Activated T-cell treated with anti-CD3 and anti-CD28 coated beads for 4 hours (primary cell): Measurements from ENCODE around the gene RPL38.
"Not testable (repeated sequence)": the region's sequence is repeated elsewhere in the genome, so short reads cannot be mapped to it uniquely, and the experiment has no call there.

Experiments used
- DNase-seq: peaks from one replicate; pipeline ENCODE4 v3.0.0-alpha.2; 2020

Gene RPL38

DNA sequence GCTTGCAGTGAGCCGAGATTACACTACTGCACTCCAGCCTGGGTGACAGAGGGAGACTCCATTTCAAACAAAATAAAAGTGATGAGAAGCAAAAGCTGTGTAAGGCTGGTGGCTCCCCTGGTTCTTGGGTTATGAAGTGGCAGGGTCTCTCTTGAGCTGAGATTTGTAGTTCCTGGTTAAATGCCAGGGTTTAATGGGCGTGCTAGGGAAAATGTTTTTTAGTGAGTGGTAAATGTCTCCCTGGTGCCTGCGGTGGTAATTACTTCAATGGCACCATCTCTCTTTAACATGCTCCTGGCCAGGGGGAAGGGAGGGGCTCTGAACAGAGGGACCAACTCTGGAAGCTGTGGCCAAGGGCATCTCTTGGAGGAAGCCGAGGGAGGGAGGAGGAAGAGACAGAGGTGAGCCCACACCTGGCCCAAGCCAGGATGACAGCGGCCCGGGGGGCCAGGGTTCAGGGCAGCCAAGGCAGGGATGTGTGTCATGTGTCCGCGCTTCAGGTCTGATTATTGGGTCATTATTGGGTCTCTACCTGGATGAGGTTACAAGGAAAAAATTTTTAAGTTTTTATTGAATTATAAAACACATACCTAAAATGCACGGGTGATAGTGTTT lies 17.8 kb upstream of the RPL38 start:
- DNase-seq, result no peak

DNA sequence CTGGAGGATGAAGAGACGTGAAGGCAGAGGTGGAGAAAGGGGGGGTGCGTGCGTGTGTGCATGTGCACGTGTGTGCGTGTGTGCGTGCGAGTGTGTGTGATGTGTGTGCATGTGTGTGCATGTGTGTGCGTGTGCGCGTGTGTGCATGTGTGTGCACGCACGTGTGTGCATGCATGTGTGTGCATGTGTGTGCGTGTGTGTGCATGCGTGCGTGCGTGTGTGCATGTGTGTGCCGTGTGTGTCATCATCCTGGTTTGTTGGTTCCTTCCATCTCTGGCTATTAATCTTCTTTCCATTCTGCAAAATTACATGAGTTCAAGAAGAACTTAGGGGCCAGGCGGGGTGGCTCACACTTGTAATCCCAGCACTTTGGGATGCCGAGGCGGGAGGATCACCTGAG lies 17.0 kb upstream of the RPL38 start:
- no peak for DNase-seq

DNA sequence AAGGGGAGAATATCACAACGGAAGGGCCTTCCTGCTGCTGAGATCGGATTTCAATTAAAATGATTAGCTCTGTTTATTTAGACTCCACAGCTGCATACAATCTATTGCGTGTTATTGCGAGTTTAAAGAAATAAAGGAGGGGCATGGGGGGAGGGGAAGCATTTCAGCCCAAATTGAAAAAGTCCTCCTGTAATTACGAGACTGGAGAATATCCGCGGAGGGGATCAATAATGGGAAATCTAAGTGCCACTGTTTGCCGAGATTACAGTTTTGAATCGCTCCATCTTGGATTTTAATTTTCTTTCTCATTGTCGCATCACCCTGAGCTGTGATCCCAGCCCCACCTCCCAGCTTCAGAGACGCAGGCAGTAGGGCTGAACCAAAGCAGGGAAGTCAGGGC lies 15.7 kb upstream of the RPL38 start:
- no peak for DNase-seq

DNA sequence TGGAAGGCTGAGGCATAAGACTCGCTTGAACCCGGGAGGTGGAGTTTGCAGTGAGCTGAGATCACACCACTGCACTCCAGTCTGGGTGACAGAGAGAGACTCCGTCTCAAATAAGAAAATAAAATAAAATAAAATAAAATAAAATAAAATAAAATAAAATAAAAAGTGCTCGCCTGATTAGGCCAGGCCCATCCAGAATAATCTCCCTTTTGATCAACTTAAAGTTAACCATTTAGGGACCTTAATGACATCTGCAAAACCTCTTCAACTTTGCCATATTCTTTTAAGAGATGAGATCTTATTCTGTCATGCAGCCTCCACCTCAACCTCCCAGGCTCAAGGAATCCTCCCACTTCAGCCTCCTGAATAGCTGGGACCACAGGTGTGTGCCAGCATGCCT lies 14.8 kb upstream of the RPL38 start:
- DNase-seq, result not testable (repeated sequence)

DNA sequence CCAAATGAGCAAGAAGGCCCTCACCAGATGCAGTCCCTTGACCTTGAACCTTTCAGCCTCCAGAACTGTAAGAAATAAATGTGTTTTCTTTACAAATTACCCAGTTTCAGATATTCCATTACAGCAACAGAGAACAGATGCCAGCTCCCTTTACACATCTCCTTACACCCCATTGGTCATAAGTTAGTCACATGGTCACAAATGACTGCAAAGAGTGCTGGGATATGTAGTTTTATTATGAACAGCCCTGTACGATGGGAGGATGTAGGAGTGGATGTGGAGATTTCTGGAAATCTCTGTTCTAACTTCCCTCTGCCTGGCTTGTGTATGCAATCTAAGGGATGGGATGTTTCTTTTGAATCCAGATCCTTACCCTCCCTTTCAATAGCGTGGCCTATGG lies 13.3 kb upstream of the RPL38 start:
- no peak for DNase-seq

DNA sequence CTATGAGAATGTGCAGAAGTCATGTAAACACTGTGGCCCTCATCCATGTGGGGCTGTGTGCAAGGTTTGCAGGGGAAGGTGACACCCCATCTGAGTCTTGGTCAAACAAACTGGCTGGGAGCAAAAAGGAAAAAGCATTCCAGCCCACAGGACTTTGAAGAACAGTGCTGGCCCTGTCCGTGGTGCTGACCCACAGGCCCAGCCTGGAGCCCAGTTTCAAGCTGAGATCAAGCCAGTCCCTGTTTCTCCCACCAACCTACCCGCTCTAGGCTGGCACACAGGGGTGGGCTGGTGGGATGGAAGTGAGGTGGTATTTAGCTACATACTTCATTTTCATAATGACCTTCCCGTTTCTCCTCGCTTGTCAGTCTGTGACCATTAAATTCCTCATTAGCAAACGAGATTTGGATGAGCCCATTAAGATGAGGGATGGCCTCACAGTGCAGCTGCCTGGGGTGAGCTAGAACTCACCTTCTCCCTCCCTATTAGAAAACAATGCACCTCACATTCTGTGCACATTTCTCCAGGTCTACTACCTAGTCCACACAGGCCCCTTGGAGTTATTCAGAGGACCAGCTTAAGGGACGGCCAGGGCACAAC lies 12.6 kb upstream of the RPL38 start:
- DNase-seq, result no peak

DNA sequence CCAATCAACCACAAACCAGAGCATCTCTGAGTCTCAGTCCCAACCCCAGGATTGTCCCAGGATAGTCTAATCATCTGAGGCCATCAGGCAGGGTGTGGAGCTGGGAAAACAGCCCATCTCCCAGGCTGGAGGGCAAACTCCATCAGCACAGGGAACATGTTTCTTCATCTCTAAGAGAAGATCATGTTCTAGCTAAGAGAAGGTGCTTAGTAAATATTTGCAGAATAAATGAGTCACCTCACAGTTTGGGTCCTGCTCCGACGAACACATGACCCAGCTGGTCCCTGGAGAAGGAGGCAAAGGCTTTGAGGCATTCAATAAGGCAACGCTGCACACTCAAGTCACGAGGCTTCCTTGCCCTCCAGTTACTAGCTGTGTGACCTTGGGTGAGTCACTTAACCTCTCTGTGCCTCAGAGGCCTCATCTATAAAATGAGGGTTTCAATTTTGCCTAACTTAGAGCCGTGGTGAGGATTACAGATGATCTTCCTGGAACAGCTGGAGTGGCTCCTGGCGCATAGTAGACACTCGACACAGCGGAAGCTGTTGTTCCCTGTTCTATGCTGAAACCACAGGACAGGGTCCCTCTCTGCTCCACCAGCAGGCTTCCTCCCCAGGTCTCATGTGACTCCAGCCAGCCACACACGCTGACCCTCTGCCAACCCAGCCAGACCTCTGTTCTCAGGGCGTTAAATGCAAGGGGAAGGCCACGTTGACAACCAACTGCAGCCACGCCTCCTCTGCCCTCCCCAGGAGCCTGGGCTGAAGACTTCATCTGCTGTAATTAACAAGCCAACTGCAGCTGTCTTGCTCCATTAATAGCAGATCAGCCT lies 10.3 kb upstream of the RPL38 start:
- no peak for DNase-seq

DNA sequence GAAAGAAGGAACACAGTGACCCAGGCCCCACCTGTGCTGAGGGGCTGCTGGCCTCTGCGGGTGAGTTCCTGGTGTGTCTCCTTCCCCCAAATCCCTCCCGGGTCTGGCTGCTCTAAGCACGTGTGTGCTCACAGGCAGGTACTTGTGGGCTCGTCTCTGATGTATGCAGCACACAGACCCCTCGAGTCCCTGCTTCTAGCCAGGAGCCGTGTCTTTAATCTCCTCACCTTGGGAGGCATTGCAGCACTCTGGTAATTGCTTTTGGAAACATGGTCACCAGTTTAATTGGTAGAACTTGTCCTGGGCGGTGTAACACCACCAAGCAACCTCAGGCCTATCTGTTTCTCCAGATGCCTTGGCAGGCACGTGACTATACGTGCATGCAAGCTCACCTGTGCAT lies 8.8 kb upstream of the RPL38 start:
- no peak for DNase-seq

DNA sequence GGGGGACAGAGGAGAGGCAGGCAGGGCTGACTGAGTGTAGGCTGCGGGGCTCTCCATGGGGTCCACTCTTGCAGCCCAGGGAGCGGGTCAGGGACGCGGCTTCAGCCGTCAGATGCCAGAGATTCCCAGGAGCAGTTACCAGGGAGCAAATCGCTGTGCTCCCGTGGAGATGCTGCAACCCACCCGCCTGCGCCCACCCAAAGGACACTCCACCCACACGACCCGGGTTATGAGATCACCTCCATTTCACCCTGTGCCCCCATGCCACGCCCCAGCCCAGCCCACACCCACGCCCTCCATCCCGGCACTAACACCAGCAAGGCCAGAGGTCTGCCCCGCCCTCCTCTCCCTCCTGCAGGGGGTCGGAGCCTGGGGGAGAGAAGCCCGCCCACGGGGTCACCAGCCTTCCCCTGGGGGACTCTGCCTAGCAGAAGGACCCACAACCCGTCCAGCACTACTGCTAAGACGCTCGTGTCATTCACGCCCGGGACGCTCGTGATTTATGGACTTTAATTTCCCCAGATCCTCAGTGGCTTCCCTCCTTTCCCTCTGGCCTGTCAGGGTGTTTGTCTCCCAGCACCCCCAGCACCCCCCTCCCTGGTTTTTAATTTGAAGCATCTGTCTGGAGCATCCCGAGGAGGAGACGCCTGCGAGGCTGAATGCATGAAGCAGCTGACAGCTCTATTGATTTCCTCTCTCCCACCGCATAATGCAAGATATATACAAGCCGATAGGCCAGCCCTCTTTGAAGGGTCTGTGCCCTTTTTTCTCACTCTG lies 6.7 kb upstream of the RPL38 start:
- DNase-seq, result no peak

DNA sequence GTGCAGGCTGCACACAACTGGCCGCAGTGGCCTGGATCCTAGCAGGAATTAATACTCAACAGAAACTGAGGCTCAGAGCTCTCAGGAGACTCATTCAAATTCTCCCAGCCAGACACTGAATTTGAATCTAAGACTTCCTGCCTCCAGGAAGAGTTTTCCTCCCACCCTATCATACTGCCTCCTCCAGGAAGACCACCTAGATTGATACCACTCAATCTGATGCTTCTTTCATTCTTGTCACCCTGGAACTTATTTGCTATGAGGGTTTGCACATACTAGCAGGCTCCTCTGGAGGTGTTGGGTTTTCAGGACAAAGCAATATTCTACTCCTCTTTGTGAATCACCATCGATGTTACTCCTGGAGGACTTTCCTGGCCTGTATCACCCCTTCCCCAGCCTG lies 5.7 kb upstream of the RPL38 start:
- DNase-seq, result no peak

DNA sequence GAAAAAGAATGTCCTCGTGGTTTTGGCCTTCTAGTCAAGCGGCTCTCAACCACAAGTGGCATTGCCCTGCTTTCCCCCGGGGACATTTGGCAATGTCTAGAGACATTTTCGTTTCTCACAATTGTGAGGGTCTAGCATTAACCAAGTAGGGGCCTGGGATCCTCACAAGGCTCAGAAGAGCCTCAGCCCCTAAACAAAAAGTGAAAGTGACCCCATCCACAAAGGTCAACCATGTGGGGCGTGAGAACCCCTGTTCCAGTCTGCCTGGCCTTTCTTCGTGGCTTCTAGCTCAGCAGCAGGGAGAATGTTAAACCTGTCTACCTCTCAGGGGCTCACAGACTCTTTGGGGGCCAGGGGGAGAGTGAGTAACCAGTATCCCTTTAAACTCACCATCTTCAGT lies 4.8 kb upstream of the RPL38 start:
- DNase-seq, result no peak

DNA sequence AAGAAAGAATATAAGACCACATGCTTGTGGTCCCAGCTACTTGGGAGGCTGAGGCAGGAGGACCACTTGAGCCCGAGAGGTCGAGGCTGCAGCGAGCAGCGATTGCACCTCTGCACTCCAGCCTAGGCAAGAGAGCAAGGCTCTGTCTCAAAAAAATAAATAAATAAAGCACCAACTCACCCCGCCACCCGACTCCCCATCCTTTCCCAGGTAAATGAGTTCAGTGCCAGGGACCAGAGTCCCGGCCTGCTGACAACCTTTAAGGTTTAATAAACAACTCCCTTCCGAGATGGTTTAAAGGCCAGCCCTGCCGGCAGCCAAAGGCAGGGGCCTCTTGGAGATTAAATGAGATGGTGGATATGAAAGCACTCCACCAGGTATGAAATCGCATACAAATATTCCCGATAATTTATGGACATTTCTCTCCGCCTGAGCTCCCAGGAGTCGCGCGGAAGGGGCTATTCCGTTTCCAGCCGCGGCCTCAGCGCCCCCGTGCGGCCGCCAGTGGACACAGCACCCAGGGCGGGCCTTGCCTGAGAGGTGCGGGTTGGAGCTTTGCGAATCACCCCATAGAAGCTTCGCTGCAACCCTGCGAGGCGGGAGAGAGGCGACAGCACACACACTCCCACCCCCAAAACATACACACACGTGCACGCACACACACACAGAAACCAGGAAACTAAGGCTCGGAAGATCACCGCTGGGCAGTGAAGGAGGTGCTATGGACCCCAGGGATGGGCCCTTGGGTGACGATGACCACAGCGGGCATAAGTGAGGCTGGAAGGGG lies 4.0 kb upstream of the RPL38 start:
- peak; percentile 59 for DNase-seq

DNA sequence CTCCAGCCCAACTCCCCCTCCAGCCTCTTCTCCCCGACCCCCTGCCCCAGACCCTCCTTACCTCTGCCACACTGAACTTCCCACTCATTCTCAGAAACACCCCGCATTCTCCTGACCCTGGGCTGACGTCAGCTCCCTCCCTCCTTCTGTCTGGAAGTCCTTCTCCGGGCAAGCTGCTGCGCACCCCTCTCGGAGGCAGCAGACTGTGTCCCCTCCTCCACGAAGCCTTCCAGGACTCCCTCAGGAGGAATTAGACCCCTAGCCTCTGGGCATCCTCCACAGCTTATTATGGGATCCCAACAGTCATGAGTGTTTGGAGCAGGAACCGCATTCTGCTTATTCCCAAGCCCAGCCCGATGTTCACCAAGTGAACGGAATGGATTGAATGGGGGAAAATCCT lies 3.4 kb upstream of the RPL38 start:
- no peak for DNase-seq

DNA sequence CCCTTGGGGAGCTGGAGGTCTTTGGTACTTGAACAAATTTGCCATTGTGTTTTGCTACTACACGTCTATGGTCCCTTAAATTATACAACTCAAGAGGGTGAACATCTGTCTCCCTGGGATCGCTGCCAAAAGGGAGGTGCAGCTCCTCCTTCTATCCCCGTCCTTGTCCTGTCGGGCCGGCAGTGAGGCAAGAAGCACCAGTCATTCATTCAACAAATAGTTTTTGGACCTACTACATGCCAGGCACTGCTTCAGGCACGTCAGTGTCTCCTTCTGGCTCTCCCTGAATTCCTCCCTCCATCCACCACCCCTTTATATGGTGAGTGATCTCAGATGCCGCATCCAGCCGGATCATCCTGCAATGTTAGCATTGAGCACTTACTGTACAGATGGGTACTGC lies 2.2 kb upstream of the RPL38 start:
- DNase-seq, result no peak

DNA sequence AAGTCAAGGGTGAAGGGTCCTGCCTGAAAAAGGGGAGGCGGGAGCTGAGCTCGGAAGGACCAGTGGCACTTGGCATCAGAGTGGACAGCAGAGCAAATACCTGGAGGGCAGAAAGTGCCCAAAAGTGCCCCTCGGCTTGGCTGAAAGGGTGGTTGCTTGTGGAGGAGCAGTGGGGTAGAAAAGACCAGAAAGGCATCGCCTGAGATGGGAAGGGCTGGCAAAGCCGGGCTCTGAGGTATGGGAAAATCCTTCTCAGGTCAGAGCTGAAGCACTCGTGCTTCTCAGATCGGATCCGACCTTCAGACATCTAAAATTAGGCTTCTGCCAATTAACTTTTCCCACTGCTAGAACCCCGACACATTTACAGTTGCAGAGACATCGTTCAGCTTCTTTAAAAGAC lies 1.5 kb upstream of the RPL38 start:
- DNase-seq, result no peak

DNA sequence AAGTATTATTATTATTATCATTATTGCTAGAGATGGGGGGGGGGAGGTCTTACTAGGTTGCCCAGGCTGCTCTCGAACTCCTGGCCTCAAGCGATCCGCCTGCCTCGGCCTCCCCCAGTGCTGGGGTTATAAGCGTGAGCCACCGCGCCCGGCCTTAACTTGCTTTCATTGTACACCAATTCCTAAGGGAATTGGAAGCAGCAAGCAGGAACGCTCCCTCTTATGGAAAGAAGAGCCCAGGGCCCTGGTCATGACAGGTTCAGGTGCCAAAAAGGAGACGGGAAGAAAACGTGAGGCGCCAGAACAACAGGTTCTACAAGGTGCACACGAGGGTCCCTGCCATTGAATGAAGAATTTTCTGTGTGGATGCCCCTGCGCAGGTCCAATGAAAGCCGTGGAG lies 540 bp upstream of the RPL38 start:
- no peak for DNase-seq

DNA sequence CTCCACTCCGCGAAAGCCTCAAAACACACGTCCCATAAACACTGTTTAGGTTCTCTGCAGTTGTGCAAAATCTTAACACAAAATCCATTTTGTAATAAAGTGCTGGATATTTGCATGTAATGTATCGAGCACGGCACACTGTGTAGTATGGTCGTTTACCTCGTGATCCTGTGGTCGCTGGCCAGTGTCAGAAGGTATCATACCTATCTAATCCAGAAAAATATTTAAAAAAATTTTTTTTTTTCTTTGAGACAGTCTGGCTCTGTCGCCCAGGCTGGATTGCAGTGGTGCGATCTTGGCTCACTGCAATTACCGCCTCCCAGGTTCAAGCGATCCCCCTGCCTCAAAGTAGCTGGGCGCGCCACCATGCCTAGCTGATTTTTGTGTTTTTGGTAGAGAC lies 996 bp downstream of the RPL38 start:
- DNase-seq, result no peak

DNA sequence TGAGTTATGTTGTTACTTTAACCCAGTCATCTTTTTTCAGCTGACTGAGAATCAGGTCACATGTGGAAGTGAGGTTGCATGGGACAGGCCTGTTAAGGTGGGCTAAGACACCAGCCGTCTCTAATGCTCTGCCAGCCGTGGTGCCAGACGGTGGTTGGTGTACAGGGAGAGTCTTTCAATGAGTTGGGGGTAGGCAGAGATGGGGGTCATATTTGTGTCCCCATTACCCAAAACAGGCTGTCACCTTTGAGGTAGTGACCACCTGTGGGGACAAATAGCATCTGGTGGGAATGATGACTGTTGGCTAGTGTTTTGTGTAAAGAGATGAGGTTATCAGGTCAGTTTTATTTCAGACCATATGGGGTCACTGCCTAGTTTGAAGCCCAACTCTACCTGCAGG lies 1.8 kb downstream of the RPL38 start:
- DNase-seq, result no peak

DNA sequence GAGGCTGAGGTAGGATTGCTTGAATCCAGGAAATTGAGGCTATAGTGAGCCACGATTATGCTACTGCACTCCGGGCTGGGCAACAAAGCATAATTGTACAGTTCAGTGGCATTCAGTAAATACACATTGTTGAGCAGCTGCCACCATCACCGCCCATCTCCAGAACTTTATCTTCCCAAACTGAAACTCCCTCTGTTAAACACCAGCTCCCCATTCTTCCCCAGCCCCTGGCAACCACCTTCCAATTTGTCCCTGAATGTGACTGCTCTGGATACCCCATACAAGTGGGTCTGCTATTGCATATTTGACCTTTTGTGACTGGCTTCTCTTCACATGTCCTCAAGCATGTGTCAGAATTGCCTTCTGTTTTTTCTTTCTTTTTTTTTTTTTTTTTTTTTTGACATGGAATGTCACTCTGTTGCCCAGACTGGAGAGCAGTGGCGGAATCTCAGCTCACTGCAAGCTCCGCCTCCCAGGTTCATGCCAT lies 2.9 kb downstream of the RPL38 start:
- no peak for DNase-seq

DNA sequence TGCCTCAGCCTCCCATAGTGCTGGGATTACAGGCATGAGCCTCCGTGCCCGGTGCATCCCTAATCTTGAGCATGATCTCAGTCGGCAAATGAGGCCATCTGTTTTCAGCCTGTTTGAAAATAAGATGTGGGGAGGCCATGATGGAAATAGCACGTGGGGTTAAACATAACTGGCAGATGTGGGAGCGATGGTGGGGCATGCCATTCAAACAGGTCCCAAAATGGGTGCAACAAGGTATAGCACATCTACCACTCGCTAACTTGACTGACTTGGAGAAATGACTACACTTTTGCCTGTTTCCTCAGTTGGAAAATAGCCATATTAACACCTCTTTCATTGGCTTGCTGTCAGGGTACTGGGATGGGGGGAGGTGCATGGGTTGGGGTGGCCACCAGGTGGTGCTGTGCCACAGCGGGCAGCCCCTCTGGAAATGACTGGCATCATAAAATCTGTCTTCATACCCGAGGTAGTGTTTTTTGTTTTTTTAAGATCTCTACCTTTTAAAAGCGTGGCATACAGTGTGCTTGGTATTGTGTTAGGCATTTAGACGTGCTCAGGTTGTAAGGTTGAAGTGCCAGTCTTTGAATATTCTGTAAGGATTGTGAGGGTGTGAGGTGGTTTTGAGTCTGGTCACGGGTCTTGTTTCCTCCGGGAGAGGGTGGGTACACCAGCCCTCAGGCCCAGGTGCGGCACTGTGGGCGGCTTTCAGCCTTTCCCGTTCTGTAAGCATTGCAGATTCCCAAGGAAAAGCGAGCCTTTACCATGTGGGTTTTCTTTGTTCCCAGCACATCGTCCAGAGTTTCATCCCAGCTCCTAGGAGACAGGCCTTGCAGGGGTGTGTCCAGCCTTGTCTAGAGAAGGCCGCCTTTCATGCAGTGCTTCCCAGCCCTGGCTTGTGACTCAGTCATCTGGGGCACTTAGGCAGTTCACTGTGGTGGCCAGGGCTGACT lies 7.0 kb downstream of the RPL38 start:
- peak; percentile 69 for DNase-seq

DNA sequence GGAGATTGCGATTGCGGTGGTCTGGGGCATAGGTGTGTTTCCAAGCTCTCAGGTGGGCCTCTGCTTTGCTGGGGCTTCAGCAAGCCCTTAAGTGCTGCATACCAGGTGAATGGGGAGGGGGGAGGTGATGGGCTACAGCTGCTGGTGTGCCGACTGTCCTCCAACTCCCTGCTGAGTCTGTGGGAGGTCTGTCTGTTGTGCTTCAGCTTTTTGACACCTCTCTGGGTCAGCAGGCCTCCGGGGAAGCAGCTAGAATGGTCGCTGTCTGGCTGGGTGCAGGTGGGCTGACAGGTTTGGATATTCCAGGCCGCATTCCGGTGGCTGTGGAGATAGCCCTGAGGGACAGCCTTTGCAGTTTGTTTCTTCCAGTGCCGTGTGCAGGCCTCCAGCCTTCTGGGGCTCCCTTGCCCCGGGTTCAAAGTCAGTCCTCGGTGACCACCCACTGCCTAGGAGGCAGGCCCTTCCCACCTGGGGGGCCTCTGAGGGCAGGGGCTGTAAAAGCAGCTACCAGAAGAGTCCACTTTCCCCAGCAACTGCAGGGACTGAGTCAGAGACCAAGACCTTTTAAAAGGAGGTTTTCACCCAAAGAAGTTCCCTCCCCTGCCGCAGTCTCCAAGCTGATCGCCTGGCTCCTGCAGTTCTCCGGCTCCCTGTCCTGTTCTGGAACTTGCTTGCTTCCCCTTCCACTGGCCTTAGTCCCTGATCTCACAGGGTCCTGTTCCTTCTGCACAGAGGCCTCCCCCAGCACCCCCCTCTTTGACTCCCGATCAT lies 7.8 kb downstream of the RPL38 start:
- no peak for DNase-seq
